ENCODE data around the gene BASP1.

GRCh38 chr5:17214893-17215292, 2.5 kb upstream of the BASP1 start:
- TF ChIP-seq CTCF (IDR thresholded peaks at IDR 0.05): no peak
- TF ChIP-seq POLR2A (IDR thresholded peaks at IDR 0.05): no peak
